Vagina (tissue), 2 donors: Measurements from ENCODE around the gene MAX. TPM values are rescaled to one million over a fixed set of nuclear protein-coding genes. Genes with fewer than 3 reads are reported as not detected.
"Not testable (repeated sequence)": the region's sequence is repeated elsewhere in the genome, so short reads cannot be mapped to it uniquely, and the experiment has no call there.

Experiments
- DNase-seq, 2 donors: peaks; one replicate each; pipeline ENCODE4 v3.0.0-alpha.2; 2017; ENCODE audit errors: extremely low spot score in 2 of 2
- H3K27ac ChIP-seq: fragments of 200-600 bp; sonication (generic); one replicate; pipeline ENCODE4 v1.5.1; 2019
- H3K27me3 ChIP-seq: fragments of 200-600 bp; sonication (generic); one replicate; pipeline ENCODE4 v1.5.1; 2019
- H3K36me3 ChIP-seq, 2 donors: fragments of 200-600 bp; sonication (generic); one replicate each; pipeline ENCODE4 v1.5.1; 2017 to 2019
- H3K4me1 ChIP-seq: fragments of 200-600 bp; sonication (generic); one replicate; pipeline ENCODE4 v1.5.1; 2019
- H3K4me3 ChIP-seq, 2 donors: fragments of 200-600 bp; sonication (generic); 1 replicate in 1 of 2; 2 replicates in 1 of 2; pipeline ENCODE4 v1.5.1; 2016 to 2019
- H3K9me3 ChIP-seq: fragments of 200-600 bp; sonication (generic); one replicate; pipeline ENCODE4 v1.5.1; 2019
- POLR2A ChIP-seq, 2 donors: fragments of 450-650 bp; IDR thresholded peaks; one replicate each; pipeline ENCODE4 v1.6.1; 2017; ENCODE audit warnings: antibody characterized with exemption in 2 of 2, mild to moderate bottlenecking in 2 of 2, moderate library complexity in 2 of 2
- POLR2AphosphoS5 ChIP-seq, 2 donors: sonication (generic); formaldehyde crosslinking; IDR thresholded peaks; one replicate each; pipeline ENCODE4 v1.9.0; 2017; ENCODE audit warnings: antibody characterized with exemption in 2 of 2, mild to moderate bottlenecking in 2 of 2, low read depth in 1 of 2; ENCODE audit not compliant: insufficient read depth in 1 of 2
- intact Hi-C: fragments of 100-400 bp; cut with DNase I; formaldehyde crosslinking; loops from one replicate; pipeline ENCODE4 v1.15.1; 2023
- total RNA-seq: library from RNA; depleted of rRNA; stranded (reverse); fragments of >200 nt; gene quantifications from one replicate; pipeline ENCODE4 v1.2.3, GENCODE V29; 2016
- TF ChIP-seq, protein P1 (sequence below), 3 experiments: fragments of 450-650 bp in 2 of 3; fragments of 200-600 bp in 1 of 3; sonication (generic) in 1 of 3; IDR thresholded peaks; one replicate each; pipeline ENCODE4 v1.5.1; 2017 to 2019; ENCODE audit warnings: antibody characterized with exemption in 3 of 3, mild to moderate bottlenecking in 2 of 3, moderate library complexity in 2 of 3

Gene MAX
- total RNA-seq, 1 donor from 2014 or later, result 71.7 TPM

DNA sequence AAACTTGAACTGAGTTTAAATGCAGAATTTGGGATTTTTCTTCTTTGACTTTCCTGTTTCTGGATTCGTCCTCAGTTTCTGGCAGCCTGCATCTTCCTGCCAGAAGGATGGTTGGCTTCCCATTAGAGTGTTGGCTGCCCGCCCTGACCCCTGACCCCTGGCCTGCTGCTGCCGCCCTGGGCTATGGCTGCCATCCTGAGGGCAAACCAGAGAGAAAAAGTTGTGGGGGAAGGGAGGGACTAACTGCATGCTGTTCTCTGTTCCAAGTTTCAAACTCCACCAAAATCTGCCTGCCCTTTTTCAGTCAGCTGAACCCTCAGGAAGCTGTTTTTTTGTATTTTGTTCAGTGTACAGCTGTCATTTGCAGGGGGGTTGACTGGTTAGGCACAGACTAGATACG, 67.3 kb downstream of the MAX start:
- Histone ChIP-seq H3K27me3 (no peaks in the 10 kb centered on the region), H3K36me3 (peaks cover 3 to 12% of the 10 kb centered on the region in 2 donors), H3K4me1 (peaks cover 14% of the 10 kb centered on the region), H3K27ac (peak overlapping the region; percentile 54), H3K4me3 (no peak overlapping the region), H3K9me3 (no peaks in the 10 kb centered on the region)
- intact Hi-C loops, result no loop called here
- peak in 1 of 2 donors; percentile 22 for TF ChIP-seq POLR2AphosphoS5 (IDR thresholded peaks at IDR 0.05; ENCODE audit: insufficient read depth in 1 of 2, low read depth in 1 of 2)
- TF ChIP-seq, protein P1, sequence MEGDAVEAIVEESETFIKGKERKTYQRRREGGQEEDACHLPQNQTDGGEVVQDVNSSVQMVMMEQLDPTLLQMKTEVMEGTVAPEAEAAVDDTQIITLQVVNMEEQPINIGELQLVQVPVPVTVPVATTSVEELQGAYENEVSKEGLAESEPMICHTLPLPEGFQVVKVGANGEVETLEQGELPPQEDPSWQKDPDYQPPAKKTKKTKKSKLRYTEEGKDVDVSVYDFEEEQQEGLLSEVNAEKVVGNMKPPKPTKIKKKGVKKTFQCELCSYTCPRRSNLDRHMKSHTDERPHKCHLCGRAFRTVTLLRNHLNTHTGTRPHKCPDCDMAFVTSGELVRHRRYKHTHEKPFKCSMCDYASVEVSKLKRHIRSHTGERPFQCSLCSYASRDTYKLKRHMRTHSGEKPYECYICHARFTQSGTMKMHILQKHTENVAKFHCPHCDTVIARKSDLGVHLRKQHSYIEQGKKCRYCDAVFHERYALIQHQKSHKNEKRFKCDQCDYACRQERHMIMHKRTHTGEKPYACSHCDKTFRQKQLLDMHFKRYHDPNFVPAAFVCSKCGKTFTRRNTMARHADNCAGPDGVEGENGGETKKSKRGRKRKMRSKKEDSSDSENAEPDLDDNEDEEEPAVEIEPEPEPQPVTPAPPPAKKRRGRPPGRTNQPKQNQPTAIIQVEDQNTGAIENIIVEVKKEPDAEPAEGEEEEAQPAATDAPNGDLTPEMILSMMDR (IDR thresholded peaks at IDR 0.05), result no peak
- DNase-seq, result no peak

DNA sequence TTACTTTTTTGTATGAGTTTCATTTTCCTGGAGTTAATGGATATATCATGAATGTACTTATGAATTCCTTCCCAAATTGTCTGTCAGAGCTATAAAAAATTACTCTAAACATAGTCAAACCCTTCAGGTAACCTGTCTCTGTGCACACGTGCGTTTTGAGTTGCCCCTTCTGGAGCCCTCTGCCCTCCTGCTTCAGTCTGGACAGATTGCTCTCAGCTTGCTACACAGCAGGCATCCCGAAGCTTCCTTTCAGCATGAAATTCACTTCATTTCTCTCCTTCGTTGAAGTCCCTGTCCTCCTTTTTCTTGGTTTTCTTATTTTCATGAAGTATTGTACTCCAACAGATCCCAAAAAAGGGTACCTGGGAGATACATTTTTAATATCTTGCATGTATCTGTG, 68.3 kb downstream of the MAX start:
- no peak overlapping the region for H3K27ac ChIP-seq
- H3K4me3 ChIP-seq, result no peak overlapping the region
- peaks cover 14% of the 10 kb centered on the region for H3K4me1 ChIP-seq
- DNase-seq, result no peak
- no peak for TF ChIP-seq POLR2AphosphoS5 (IDR thresholded peaks at IDR 0.05; ENCODE audit: insufficient read depth in 1 of 2, low read depth in 1 of 2)
- TF ChIP-seq, protein P1 (IDR thresholded peaks at IDR 0.05), result no peak
- TF ChIP-seq POLR2A (IDR thresholded peaks at IDR 0.05), result no peak
- no peaks in the 10 kb centered on the region for H3K9me3 ChIP-seq
- no peaks in the 10 kb centered on the region for H3K27me3 ChIP-seq
- intact Hi-C loops, result no loop called here
- peaks cover 3 to 16% of the 10 kb centered on the region in 2 donors for H3K36me3 ChIP-seq

DNA sequence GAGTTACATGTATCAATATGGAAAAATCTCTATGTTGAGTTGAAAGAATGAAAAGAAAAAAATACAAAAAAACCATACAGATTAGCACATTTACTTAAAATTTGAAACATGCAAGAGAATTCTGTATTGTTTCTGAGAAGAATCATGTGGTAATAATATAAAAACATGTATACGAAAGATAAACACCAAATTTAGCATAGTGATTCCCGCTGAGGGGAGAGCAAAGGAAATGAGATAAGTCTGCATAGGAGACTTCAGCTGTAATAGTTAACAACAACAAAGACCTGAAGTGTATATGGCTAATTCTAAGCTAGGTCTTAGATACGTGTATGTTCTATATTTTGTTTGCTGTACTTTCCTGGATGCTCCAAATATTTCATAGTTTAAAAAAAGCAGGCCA, 69.1 kb downstream of the MAX start:
- intact Hi-C loops, result no loop called here
- TF ChIP-seq, protein P1 (IDR thresholded peaks at IDR 0.05), result no peak
- TF ChIP-seq POLR2A (IDR thresholded peaks at IDR 0.05) (no peak), POLR2AphosphoS5 (IDR thresholded peaks at IDR 0.05; ENCODE audit: insufficient read depth in 1 of 2, low read depth in 1 of 2) (no peak)

DNA sequence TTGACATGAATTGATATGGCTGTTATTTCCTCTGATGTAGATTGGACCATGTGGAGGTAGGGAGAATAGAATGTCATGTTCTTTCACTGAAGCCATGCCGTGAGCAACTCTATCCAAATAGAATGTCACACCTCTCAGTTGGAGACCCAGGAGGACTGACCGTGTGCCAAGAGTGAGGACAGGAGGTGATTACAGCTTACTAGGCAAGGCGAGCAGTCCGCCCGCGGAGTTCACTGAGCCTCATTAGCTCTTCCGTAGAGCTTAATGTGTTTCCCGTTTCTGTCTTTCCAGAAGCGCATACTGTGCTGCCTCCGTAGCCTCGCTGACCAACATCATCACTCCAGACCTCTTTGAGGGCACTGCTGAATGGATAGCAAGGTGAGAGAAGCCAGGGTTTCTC, 70.0 kb downstream of the MAX start:
- no peak for DNase-seq
- Histone ChIP-seq H3K27me3 (no peaks in the 10 kb centered on the region), H3K36me3 (peaks cover 3 to 16% of the 10 kb centered on the region in 2 donors), H3K9me3 (no peaks in the 10 kb centered on the region), H3K4me1 (peaks cover 14% of the 10 kb centered on the region), H3K4me3 (no peak overlapping the region), H3K27ac (no peak overlapping the region)
- intact Hi-C loops, result no loop called here
- TF ChIP-seq POLR2A (IDR thresholded peaks at IDR 0.05) (no peak), POLR2AphosphoS5 (IDR thresholded peaks at IDR 0.05; ENCODE audit: insufficient read depth in 1 of 2, low read depth in 1 of 2) (no peak)
- TF ChIP-seq, protein P1 (IDR thresholded peaks at IDR 0.05), result no peak

More for the DNA sequence above, 69.1 kb downstream of the MAX start:
- Histone ChIP-seq H3K4me1 (peaks cover 14% of the 10 kb centered on the region), H3K36me3 (peaks cover 3 to 16% of the 10 kb centered on the region in 2 donors), H3K27ac (no peak overlapping the region), H3K27me3 (no peaks in the 10 kb centered on the region), H3K4me3 (no peak overlapping the region), H3K9me3 (no peaks in the 10 kb centered on the region)
- DNase-seq, result no peak

DNA sequence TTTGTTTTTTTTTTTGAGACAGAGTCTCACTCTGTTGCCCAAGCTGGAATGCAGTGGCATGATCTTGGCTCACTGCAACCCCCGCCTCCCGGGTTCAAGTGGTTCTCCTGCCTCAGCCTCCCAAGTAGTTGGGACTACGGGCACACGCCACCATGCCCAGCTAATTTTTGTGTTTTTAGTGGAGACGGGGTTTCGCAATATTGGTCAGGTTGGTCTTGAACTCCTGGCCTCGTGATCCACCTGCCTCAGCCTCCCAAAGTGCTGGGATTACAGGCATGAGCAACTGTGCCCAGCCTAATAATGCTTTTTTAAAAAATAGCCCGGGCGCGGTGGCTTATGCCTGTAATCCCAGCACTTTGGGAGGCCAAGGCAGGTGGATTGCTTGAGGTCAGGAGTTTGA, 71.0 kb downstream of the MAX start:
- H3K4me3 ChIP-seq, H3K27me3 ChIP-seq, H3K27ac ChIP-seq, H3K9me3 ChIP-seq, intact Hi-C loops, DNase-seq: not testable (repeated sequence)
- peaks cover 18% of the 10 kb centered on the region for H3K4me1 ChIP-seq
- peaks cover 3 to 16% of the 10 kb centered on the region in 2 donors for H3K36me3 ChIP-seq
